GM18870 (cell line): ENCODE measurements around the gene TTC5.
A peak's percentile ranks its signal among the peaks of the same experiment; 100 is the strongest.
"Not testable (repeated sequence)": the region's sequence is repeated elsewhere in the genome, so short reads cannot be mapped to it uniquely, and the experiment has no call there.

Experiments used
- ATAC-seq: cut with Tn5 transposase; IDR thresholded peaks from one replicate; pipeline ENCODE4 v1.9.1; 2021; ENCODE audit warnings: moderate library complexity; ENCODE audit not compliant: unreplicated experiment

TTC5 gene, protein sequence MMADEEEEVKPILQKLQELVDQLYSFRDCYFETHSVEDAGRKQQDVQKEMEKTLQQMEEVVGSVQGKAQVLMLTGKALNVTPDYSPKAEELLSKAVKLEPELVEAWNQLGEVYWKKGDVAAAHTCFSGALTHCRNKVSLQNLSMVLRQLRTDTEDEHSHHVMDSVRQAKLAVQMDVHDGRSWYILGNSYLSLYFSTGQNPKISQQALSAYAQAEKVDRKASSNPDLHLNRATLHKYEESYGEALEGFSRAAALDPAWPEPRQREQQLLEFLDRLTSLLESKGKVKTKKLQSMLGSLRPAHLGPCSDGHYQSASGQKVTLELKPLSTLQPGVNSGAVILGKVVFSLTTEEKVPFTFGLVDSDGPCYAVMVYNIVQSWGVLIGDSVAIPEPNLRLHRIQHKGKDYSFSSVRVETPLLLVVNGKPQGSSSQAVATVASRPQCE

DNA sequence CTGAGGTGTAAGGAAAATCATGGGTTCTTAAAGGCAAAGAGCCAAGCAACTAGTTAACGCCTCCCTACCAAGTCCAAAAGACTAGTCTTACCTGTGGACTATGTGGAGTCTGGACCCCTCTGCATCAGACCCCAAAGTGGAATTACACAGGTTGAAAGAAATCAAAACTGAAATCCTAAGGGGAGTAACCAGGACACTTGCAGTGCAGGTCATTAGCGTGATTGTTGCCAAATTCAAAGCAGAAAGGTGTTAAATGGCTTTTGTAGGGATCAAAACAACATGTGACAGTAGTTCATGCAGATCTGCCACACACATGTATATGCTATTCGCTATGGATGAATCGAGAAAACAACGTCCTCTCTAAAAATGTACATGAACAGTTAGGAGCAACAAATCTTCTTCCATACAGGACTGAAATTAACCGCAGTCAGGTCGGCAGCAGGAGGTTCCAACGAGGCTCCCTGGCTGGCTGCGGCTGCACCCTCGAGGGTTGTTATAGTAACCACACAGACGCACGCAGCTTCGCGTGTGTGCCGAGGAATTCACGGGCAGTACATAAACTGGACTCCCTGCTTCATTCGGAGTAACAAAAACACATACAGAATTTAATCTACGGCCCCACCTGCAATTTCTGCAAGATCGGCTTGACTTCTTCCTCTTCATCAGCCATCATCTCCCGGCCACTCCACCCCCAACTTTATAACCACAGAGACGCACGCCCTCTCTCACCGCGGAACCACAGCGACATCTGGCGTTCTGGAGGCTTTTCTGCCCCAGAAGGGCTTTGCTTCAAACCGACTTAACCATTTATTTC is at the start of gene TTC5:
TTC5 (minus strand) TSS at position 687 of the 814 bp plus-strand sequence; CDS start at position 673, 14 bp downstream.
- ATAC-seq: peak; percentile 94

DNA sequence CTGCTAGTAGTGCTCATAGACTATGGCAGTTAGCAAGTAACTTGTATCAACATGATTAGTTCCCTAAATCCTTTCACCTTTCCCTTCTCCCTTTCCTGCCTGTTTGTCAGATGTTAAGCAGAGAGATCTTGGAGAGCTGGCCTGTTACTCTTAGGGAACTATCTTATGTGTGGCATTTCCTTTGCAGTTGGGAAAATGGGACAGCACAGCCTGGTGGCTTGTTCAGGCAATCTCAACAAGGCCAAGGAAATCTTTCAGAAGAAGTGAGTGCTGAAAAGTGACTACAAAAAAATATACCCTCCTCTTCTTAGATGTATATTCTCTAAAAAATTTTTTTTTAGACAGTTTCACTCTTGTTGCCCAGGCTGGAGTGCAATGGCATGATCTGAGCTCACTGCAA is 45.1 kb upstream of the TTC5 start:
- ATAC-seq: no peak

DNA sequence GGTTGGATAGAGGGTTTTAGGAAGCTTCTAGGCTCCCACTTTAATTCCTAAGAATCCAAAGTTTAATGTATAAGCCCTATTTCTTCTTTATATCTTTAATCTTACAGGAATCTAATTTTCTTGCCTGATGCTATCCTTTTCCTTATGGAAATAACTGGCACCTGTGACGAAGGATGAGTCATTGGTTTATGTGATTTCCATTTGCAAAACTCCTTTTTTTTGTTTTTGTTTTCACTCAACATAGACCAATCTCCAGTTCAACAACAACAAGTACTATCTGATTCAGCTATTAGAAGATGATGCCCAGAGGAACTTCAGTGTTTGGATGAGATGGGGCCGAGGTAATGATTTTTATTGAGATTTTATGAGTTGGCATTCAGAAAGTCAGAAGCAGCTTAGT is 44.5 kb upstream of the TTC5 start:
- no peak for ATAC-seq

DNA sequence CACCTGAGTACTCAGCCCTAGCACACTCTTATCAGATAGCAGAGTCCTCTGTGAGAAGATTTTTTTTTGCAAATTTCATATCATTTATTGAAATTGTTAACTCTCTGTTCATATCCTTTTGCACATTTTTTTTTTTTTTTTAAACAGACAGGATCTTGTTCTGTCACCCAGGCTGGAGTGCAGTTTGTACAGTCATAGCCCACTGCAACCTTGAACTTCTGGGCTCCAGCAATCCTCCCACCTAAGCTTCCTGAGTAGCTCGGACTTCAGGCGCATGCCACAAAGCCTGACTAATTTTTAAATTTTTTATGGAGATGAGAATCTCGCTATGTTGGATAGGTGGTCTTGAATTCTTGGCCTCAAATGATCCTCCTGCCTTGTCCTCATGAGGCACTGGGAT is 42.0 kb upstream of the TTC5 start:
- no peak for ATAC-seq

DNA sequence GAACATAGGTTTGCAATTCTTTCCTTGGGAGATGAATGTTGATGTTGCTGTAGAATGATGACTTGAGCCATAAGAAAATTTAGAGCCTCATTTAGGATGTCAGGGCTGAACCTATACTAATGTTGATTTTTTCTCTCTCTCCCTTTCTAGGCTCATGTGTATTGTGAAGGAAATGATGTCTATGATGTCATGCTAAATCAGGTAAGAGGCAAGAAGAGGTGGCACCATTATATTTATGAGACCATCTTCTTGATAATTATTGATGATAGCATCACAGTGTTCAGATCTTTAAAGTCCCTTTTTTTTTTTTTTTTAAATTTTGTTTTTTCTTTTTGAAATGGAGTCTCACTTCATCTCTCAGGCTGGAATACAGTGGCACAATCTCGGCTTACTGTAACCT is 41.0 kb upstream of the TTC5 start:
- no peak for ATAC-seq

DNA sequence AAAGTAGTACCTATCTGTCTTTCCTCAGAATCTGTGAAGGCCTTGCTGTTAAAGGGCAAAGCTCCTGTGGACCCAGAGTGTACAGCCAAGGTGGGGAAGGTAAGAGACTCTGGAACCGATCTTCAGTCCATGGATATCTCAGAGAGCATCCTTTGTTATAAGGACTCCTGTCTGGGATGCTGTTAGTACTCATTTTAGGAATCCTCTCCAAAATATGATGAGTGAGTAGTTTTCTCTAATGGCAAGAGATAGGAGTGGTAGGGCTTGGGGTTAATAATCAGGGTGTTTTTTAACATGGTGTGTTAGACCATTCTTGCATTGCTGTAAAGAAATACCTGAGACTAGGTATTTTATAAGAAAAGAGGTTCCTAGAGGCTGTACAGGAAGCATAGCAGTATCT is 39.6 kb upstream of the TTC5 start:
- no peak for ATAC-seq

DNA sequence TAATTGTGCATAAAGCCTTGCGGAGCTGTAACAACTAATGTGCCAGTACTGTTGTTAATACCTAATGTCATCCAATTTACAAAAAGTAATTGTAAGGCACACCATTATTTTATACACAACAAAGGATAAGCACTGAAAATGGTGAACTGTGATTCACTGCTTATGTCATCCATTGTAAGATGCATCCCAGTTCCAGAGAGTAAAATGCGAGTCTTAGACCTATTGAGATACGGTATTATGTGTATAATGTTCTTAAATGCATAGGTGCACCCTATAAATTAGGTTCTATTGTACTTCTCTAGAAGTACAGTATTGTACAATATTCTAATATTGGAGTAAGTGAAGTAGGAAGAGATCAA is 38.1 kb upstream of the TTC5 start:
- no peak for ATAC-seq

DNA sequence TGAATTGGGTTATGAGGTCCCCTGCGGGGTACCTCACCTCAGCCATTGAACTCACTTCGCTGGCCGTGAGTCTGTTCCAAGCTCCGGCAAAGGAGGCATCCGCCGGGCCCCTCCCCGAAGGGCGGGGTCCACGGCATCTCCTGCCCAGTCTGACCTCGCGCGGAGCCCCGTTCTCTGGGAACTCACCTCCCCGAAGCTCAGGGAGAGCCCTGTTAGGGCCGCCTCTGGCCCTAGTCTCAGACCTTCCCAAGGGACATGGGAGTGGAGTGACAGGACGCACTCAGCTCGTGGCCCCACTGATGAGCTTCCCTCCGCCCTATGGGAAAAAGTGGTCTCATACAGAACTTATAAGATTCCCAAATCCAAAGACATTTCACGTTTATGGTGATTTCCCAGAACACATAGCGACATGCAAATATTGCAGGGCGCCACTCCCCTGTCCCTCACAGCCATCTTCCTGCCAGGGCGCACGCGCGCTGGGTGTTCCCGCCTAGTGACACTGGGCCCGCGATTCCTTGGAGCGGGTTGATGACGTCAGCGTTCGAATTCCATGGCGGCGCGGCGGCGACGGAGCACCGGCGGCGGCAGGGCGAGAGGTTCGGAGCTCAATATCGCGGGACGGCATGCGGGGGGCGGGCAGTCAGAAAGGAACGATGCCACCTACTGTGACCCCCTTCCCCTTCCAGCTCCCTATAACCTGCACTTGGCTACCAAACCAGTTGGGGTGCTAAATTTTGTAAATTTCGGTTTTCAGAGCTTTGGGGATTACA is 37.5 kb upstream of the TTC5 start, which contains the start of gene PARP2:
PARP2 (plus strand) TSS at position 544 of the 770 bp plus-strand sequence; CDS start at position 551, 7 bp downstream.
- ATAC-seq: peak; percentile 93

DNA sequence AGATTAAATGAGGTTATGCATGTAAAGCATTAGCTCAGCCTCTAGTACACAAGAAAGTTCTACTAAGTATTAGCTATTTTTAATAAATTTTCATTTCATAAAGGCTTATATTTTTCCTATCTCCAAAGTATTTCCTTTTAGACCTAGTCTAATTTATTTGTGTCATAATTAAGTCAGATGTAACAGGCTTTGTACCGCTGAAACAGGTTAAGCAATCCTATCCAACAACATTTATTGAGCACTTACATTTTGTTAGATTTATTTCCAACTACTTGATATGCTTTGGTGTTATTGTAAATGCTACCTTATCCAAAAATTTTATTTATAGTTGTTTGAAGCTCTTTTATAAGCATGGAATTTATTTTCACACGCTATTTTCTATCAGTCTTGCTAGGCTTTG is 35.9 kb upstream of the TTC5 start:
- ATAC-seq: no peak

DNA sequence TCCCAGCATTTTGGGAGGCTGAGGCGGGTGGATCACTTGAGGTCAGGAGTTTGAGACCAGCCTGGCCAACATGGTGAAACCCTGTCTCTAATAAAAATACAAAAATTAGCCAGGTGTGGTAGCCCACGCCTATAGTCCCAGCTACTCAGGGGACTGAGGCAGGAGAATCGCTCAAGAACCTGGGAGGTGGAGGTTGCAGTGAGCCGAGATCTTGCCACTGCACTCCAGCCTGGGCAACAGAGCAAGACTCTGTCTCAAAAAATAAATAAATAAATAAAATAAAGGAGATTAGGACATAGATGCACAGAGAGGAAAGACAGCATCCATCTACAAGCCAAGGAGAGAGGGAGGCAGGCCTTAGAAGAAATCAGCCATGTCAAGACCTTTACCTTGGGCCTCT is 35.3 kb upstream of the TTC5 start:
- not testable (repeated sequence) for ATAC-seq

DNA sequence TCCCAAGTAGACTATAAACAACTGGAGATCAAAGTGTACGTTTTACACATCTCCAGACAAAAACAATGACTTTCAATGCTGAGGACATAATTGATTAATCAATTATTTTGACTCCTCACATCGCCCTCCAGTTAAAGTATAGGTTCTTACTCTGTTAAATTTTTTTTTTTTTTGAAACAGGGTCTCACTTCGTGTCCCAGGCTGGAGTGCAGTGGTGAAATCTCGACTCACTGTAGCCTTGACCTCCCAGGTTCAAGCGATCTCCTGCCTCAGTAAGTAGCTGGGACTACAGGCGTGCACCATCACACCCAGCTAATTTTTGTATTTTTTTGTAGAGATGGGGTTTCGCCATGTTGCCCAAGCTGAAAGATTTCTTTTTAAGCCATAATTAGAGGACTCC is 28.3 kb upstream of the TTC5 start:
- no peak for ATAC-seq

DNA sequence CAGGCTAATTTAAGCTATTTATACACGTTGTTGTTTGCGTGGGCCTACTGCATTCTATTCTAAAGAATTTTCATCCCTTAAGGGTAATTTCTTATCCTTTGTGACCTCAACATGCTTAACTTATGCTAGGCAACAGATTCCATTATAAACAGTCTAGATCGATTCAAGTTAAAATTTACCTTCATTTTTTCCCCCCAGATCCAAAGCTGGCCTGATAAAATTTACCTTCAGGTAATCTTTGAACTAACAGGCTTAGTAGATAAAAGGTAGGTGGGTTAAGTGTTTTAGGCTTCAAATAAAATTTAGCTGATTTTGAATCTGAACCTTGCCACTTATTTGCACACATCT is 27.7 kb upstream of the TTC5 start:
- ATAC-seq: no peak

DNA sequence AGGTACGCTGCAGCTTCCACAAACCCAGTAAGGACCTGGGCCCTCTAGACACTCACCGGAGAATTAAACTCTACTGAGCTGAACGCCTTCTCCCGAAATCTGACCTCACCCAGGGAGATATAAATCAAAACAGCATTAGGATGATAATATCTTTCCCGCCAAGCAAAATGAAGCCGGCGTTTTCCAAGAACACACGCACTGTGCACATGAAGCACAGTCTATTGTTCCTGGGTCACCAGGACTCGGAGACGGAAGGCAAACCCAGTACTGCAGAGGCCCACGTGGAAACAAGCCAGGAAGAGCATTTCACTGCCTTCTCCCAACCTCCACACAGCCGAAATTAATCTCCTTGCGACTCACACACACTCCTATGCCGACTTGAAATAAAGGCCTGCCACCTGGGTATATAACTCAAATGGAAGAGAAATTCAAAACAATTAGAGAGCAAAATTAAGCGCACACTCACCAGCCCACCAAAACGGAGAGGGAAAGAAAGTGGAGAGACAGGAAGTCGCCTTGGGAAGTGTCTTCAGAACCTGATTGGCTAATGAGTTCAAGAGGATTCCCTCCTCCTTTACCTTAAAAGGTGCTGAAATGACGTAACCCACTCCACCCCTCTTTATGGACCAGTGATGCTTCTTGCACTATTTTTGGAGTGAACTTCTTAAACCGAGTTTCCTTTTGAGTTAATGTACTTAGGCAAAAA is 27.2 kb upstream of the TTC5 start, which contains the start of gene CCNB1IP1:
CCNB1IP1 (minus strand) TSS at position 492 of the 706 bp plus-strand sequence. CDS start 16,756 bp downstream, outside the sequence.
- ATAC-seq: peak; percentile 98

DNA sequence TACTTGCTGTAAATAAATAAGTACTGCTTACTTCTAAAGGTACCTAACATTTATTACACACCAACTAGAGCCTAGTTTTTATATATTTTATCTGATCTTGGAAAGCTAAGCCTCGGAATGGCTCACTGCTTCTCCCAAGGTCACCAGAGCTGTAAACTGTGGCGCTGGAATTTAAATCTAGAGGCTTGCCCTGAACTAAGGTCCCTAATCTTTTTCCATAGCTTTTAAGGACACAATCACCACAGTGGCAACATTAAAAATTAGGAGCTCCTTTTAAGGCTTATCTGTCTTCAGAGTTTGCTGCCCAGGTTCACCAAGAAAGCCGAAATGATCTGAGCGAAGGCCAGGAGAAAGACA is 26.7 kb upstream of the TTC5 start:
- ATAC-seq: no peak

DNA sequence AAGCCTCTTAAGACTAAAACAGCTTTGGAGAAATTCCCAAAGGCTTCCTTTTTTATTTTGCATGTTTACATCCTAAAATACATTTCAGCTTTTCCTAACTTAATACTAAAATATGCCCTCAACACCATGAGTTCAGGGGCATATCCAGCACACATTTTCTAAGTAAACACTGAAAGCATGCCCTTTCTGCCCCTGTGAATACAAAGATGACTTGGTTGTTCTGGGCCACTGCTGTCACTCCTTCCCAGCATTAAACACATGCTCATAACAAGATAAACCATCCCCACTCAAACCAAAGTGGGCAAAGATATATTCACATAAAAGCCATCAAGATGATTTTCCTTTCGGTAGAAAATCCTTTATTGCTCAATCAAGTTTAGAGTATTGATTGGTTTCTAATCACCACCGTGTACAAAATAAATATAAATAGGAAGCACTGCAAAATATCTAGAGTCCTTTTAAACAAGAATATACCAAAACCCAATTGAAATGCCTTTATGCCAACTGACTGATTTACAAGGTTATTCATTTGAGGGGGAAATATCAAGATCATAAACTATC is 25.4 kb upstream of the TTC5 start:
- ATAC-seq: no peak

DNA sequence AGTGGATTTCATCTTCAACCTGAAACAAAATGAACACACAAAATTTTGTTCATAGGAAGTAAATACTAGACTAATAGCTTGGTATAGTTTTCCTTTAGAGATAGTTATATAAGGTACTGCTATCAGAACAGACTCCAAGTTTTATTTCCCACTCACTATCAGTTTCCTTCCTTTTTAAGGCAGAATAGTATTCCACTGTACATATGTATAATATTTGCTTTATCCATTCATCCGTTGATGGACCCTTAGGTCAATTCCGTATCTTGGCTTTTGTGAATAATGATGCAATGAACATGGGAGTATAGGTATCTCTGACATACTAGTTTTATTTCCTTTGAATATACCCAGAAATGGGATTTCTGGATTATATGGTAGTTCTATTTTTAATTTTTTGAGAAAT is 23.6 kb upstream of the TTC5 start:
- no peak for ATAC-seq

DNA sequence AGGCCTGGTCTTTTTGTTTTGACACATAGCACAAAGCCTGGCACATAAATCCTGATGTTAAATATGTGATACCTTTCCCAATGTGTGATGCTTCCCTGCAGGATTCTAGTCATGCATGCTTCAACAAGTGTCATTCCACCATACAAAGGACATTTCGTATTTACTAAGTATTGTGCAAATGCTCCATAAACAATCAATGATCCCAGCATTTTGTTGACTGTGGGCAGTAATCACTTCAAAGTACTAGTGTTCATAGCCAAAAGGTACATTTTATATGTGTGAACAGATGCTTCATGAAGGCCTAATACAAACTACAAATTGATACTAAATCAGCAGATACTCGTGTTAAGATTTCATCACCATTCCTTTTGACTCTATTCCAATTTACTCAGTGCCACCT is 23.0 kb upstream of the TTC5 start:
- no peak for ATAC-seq

DNA sequence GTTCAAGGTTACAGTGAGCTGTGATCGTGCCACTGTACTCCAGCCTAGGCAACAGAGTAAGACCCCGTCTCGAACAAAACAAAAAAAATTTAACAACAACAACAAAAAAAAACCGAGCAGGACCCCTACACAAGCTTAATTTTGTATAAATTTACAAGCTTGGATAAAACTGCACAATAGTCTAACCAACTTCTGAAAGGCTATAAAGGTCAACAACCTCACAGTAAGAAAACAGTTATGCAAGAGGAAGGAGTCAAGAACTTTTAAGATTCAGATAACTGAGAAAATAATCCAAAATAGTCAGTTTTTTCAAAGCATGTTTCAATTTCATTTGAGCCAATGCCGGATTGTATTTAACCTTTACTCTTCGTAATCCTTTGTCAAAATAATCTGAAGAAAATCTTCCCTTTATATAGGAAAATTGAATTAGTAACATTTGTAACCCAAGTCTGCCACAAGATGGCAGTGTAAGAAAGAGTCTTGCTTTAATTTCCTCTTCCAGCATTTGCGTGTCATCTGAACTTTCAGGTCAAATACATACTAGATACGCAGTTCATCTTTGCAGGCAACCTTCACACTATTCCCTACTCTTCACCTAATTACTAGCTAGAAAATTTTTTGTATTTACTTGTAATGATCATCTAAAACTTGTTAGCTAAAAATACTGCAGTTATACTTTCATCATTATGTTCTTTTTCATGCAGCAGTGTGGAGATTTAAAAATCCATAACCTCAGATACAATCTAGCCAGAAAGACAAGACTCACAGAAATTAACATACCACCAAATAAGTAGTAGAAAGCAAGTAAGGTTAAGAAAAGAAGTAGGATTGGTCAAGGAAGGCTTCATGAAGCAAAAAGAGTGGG is 21.5 kb upstream of the TTC5 start:
- peak; percentile 60 for ATAC-seq

DNA sequence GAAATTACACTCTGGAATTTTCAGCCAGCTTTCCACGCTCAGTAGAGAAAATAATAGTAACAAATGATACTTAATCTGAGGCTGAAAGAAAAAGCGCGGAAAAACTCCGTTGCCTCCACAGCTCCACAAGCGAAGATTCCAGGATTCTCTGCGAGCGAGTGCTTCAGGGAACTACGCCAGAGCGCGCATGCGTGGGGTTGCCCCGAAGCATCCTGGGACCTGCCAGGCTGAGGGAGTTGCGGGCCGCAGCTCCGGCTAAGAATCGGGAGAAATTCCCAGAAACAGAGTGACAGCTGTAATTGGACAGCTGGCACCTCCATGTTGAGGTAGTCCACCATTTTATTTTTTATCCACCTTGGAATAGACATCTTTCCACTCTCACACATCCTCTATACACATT is 12.0 kb upstream of the TTC5 start:
- ATAC-seq: no peak

DNA sequence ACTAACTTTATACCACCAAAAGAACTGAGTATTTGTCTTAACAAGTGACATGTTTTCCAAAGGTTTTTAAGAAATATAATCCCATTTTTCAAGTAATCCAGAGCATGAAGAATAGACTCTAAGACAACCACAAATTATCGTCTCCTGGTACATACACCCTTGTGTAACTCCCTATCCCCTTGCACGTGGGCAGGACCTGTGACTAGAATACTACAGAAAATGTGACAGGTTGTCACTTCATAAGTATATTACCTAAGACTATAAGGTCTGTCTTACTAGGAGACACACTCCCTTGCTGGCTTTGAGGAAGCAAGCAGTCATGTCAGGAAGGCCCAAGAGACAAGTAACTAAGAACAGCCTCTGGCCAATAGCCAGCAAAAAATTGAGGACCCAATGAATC is 8.3 kb upstream of the TTC5 start:
- ATAC-seq: no peak
